Hepatocyte (in vitro differentiated cells): ENCODE results near the gene ABCG2. TPM values are rescaled to one million over a fixed set of nuclear protein-coding genes. Genes with fewer than 3 reads are reported as not detected.

Experiments
- DNase-seq: peaks from one replicate; pipeline ENCODE4 v3.0.0-alpha.2; 2016; ENCODE audit warnings: low spot score
- H2AFZ ChIP-seq: fragments of 200-600 bp; sonication (generic); 2 replicates; pipeline ENCODE4 v1.6.0; 2016; ENCODE audit warnings: antibody characterized with exemption, mild to moderate bottlenecking
- H3K27ac ChIP-seq: fragments of 200-600 bp; sonication (generic); 2 replicates; pipeline ENCODE4 v1.5.1; 2016; ENCODE audit warnings: mild to moderate bottlenecking
- H3K27me3 ChIP-seq: fragments of 200-600 bp; sonication (generic); 2 replicates; pipeline ENCODE4 v1.6.1; 2016
- H3K36me3 ChIP-seq: fragments of 200-600 bp; sonication (generic); replicated peaks from 2 replicates; pipeline ENCODE4 v1.5.1; 2016; ENCODE audit warnings: low read depth; ENCODE audit not compliant: insufficient read depth
- H3K4me1 ChIP-seq: fragments of 200-600 bp; sonication (generic); 2 replicates; pipeline ENCODE4 v1.5.1; 2016; ENCODE audit warnings: mild to moderate bottlenecking, moderate library complexity; ENCODE audit not compliant: insufficient read depth
- H3K4me2 ChIP-seq: fragments of 200-600 bp; sonication (generic); 2 replicates; pipeline ENCODE4 v1.6.0; 2016
- H3K4me3 ChIP-seq: fragments of 200-600 bp; sonication (generic); 2 replicates; pipeline ENCODE4 v1.5.1; 2016; ENCODE audit warnings: mild to moderate bottlenecking
- H3K79me2 ChIP-seq: fragments of 200-600 bp; sonication (generic); 2 replicates; pipeline ENCODE4 v1.6.0; 2017; ENCODE audit warnings: mild to moderate bottlenecking
- H3K9me2 ChIP-seq: fragments of 200-600 bp; sonication (generic); replicated peaks from 2 replicates; pipeline ENCODE4 v1.6.0; 2017; ENCODE audit warnings: mild to moderate bottlenecking; ENCODE audit not compliant: insufficient read depth
- H3K9me3 ChIP-seq: fragments of 200-600 bp; sonication (generic); 2 replicates; pipeline ENCODE4 v1.5.1; 2016; ENCODE audit warnings: low read depth, mild to moderate bottlenecking
- H4K20me1 ChIP-seq: fragments of 200-600 bp; sonication (generic); 2 replicates; pipeline ENCODE4 v1.6.0; 2016; ENCODE audit warnings: mild to moderate bottlenecking; ENCODE audit not compliant: insufficient read depth, poor library complexity, severe bottlenecking
- CTCF ChIP-seq: fragments of 200-600 bp; sonication (generic); IDR thresholded peaks from 2 replicates; pipeline ENCODE4 v1.5.1; 2016; ENCODE audit warnings: antibody characterized with exemption, mild to moderate bottlenecking; ENCODE audit not compliant: poor library complexity
- EZH2 ChIP-seq: fragments of 200-600 bp; sonication (generic); IDR thresholded peaks from 2 replicates; pipeline ENCODE4 v1.6.1; 2016; ENCODE audit warnings: antibody characterized with exemption, mild to moderate bottlenecking, borderline replicate concordance
- EZH2phosphoT487 ChIP-seq: fragments of 200-600 bp; sonication (generic); IDR thresholded peaks from one replicate; pipeline ENCODE4 v1.6.1; 2018; ENCODE audit warnings: antibody characterized with exemption, mild to moderate bottlenecking, low read depth, moderate library complexity; ENCODE audit not compliant: unreplicated experiment, severe bottlenecking
- WGBS: methylation state at CpG from one replicate; pipeline ENCODE4 v1.1.6; 2016; ENCODE audit warnings: low lambda C conversion rate; ENCODE audit errors: missing lambda C conversion rate; 5-methylcytosine and 5-hydroxymethylcytosine counted together
- polyA plus RNA-seq: library from polyadenylated mRNA; unstranded; fragments of >200 nt; fragmentation: Nextera tagmentation; extraction: Ambion mirVana; gene quantifications from 2 replicates; pipeline ENCODE4 v1.2.1, GENCODE V29; 2016
- total RNA-seq: library from RNA; depleted of rRNA; stranded (reverse); fragments of >200 nt; gene quantifications from 2 replicates; pipeline ENCODE4 v1.2.3, GENCODE V29; 2014

ABCG2 gene
- total and polyA plus RNA-seq, 2 experiments from 2014 or later: 3.7 to 11.6 TPM

GRCh38 chr4:88098993-88099752, 59.3 kb downstream of the ABCG2 start:
- H3K4me1 ChIP-seq: no peaks in the 10 kb centered on the region
- no peaks in the 10 kb centered on the region for H4K20me1 ChIP-seq
- H3K27ac ChIP-seq: no peak overlapping the region
- no peak overlapping the region for H2AFZ ChIP-seq
- no peaks in the 10 kb centered on the region for H3K9me3 ChIP-seq
- 94% methylated on average over 4 of the region's 4 CpGs for WGBS
- H3K4me3 ChIP-seq: no peak overlapping the region
- no peak overlapping the region for H3K4me2 ChIP-seq
- TF ChIP-seq EZH2: no peak
- no peak for TF ChIP-seq EZH2phosphoT487
- TF ChIP-seq CTCF: no peak
- no peaks in the 10 kb centered on the region for H3K27me3 ChIP-seq
- H3K9me2 ChIP-seq: no peaks in the 10 kb centered on the region
- no peak for DNase-seq
- no peaks in the 10 kb centered on the region for H3K36me3 ChIP-seq
- no peaks in the 10 kb centered on the region for H3K79me2 ChIP-seq

- no peak overlapping the region for H3K4me3 ChIP-seq
- H3K36me3 ChIP-seq: no peaks in the 10 kb centered on the region
- WGBS: 84% methylated on average over 3 of the region's 3 CpGs
- DNase-seq: no peak
- no peaks in the 10 kb centered on the region for H3K27me3 ChIP-seq
- H3K79me2 ChIP-seq: no peaks in the 10 kb centered on the region
- no peak overlapping the region for H3K27ac ChIP-seq
- no peak overlapping the region for H3K4me2 ChIP-seq
- H4K20me1 ChIP-seq: no peaks in the 10 kb centered on the region
- H3K9me3 ChIP-seq: no peaks in the 10 kb centered on the region
- no peaks in the 10 kb centered on the region for H3K4me1 ChIP-seq
- H3K9me2 ChIP-seq: no peaks in the 10 kb centered on the region
- TF ChIP-seq CTCF (no peak), EZH2 (no peak), EZH2phosphoT487 (no peak)
- H2AFZ ChIP-seq: no peak overlapping the region
These were observed 60.7 kb downstream of the ABCG2 start for GRCh38 chr4:88097781-88098180.

- 78% methylated on average over 2 of the region's 2 CpGs for WGBS
- H3K79me2 ChIP-seq: no peaks in the 10 kb centered on the region
- DNase-seq: no peak
- no peak for TF ChIP-seq EZH2phosphoT487
- TF ChIP-seq CTCF: no peak
- TF ChIP-seq EZH2: no peak
- no peaks in the 10 kb centered on the region for H3K9me2 ChIP-seq
- no peak overlapping the region for H3K27ac ChIP-seq
- H3K4me3 ChIP-seq: no peak overlapping the region
- H3K36me3 ChIP-seq: no peaks in the 10 kb centered on the region
- no peaks in the 10 kb centered on the region for H4K20me1 ChIP-seq
- no peaks in the 10 kb centered on the region for H3K27me3 ChIP-seq
- H3K4me1 ChIP-seq: no peaks in the 10 kb centered on the region
- no peaks in the 10 kb centered on the region for H3K9me3 ChIP-seq
- H3K4me2 ChIP-seq: no peak overlapping the region
- H2AFZ ChIP-seq: no peak overlapping the region
These were observed 61.1 kb downstream of the ABCG2 start for GRCh38 chr4:88097301-88097700.
